MG63 (cell line): ENCODE results near the gene PLEKHJ1. TPM values are rescaled to one million over a fixed set of nuclear protein-coding genes. Genes with fewer than 3 reads are reported as not detected.
A peak's percentile ranks its signal among the peaks of the same experiment; 100 is the strongest.

Experiments
- DNase-seq: peaks from one replicate; pipeline ENCODE4 v3.0.0-alpha.2; 2020
- H3K27me3 ChIP-seq: fragments of 250-450 bp; sonication (Bioruptor Pico); 2 replicates; pipeline ENCODE4 v1.5.1; 2020; ENCODE audit warnings: mild to moderate bottlenecking, moderate library complexity
- H3K36me3 ChIP-seq: fragments of 250-450 bp; sonication (Bioruptor Pico); 2 replicates; pipeline ENCODE4 v1.5.1; 2020; ENCODE audit warnings: mild to moderate bottlenecking, moderate library complexity
- H3K4me3 ChIP-seq: fragments of 250-450 bp; sonication (Bioruptor Pico); 2 replicates; pipeline ENCODE4 v1.5.1; 2020; ENCODE audit warnings: mild to moderate bottlenecking, moderate library complexity
- H3K9me3 ChIP-seq: fragments of 250-450 bp; sonication (Bioruptor Pico); 2 replicates; pipeline ENCODE4 v1.5.1; 2020; ENCODE audit warnings: mild to moderate bottlenecking, moderate library complexity
- total RNA-seq: library from RNA; depleted of rRNA; stranded (reverse); fragments of >200 nt; shearing (Covaris generic); gene quantifications from 2 replicates; pipeline ENCODE4 v1.2.3, GENCODE V29; 2014; ENCODE audit warnings: low replicate concordance

Gene PLEKHJ1
- total RNA-seq, 1 experiment from 2014 or later: 25.6 TPM

DNA sequence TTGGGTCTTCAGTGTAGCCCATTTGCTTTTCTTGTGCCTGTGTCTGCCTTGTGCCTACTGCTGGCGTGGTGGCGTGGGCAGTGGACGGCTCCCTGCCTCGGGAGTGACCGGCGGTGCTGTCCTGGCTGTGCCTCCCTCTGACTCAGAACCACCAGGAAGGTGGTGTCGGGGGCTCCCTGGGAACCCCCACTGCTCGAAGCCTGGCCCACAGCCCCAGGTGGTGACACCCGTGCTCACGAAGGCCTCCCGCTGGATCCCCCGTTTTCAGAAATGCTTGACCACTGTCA is 7.9 kb upstream of the PLEKHJ1 start:
- no peaks in the 10 kb centered on the region for H3K9me3 ChIP-seq
- no peak for DNase-seq
- H3K27me3 ChIP-seq: no peaks in the 10 kb centered on the region
- peaks cover 22% of the 10 kb centered on the region for H3K36me3 ChIP-seq
- H3K4me3 ChIP-seq: no peak overlapping the region

GRCh38 chr19:2243274-2244124 is 7.4 kb upstream of the PLEKHJ1 start:
- no peaks in the 10 kb centered on the region for H3K27me3 ChIP-seq
- peaks cover 22% of the 10 kb centered on the region for H3K36me3 ChIP-seq
- no peak for DNase-seq
- H3K9me3 ChIP-seq: no peaks in the 10 kb centered on the region
- no peak overlapping the region for H3K4me3 ChIP-seq

GRCh38 chr19:2242816-2243215 is 6.7 kb upstream of the PLEKHJ1 start:
- H3K9me3 ChIP-seq: no peaks in the 10 kb centered on the region
- no peak overlapping the region for H3K4me3 ChIP-seq
- H3K27me3 ChIP-seq: no peaks in the 10 kb centered on the region
- peaks cover 28% of the 10 kb centered on the region for H3K36me3 ChIP-seq
- no peak for DNase-seq

GRCh38 chr19:2242092-2242537 is 6.0 kb upstream of the PLEKHJ1 start:
- no peak for DNase-seq
- Histone ChIP-seq H3K27me3 (no peaks in the 10 kb centered on the region), H3K4me3 (no peak overlapping the region), H3K9me3 (no peaks in the 10 kb centered on the region), H3K36me3 (peaks cover 31% of the 10 kb centered on the region)

- Histone ChIP-seq H3K9me3 (no peaks in the 10 kb centered on the region), H3K4me3 (no peak overlapping the region), H3K36me3 (peaks cover 26% of the 10 kb centered on the region), H3K27me3 (no peaks in the 10 kb centered on the region)
- no peak for DNase-seq
Measured at GRCh38 chr19:2240881-2241760, 5.0 kb upstream of the PLEKHJ1 start.

DNA sequence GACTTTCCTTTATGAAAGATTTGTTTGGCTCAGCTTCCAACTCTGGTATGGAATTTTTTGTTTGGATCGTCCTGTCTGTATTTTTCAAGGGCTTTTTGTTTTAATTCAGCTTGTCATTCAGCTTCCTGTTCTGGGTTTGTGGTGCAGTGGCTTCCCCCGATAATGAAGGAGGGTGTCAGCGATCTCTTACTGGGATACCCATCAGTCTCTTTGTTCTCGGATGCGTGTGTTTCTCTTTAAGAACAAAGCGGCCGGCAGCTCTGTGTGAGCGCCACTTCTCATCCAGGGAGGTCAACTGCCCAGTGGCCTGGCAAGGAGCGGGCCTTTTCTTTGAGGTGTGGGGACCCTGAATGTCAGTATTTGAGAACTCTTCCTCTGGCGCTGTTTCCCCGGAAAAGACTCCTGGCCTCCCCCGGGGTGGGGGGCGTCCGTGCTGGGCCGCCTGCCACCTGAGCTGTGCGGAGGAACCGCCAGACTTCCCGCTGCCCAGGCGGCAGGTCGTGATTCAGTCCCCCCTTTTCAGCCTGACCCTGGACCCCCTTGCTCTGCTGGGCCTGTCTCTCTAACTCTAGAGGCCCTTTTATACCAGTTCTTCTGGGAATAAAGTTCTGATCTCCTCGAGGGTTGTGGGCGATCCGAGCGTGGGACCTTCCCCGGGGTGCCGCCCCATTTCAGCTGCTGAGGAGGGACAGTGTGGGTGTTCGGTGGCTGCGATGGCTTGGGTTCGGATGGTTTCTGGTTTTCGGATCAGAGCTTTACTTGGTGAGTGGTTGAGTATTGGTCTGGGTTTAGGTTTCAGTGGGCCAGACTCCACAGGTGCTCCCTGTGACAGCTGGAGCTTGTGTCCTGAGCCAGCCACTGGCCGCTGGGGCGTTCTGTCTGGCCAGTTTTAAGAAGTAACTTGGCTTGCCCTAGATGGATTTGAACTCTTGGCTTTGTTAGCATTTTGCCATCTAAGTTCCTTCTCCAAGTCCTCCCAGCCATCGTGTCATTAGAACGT is 3.9 kb upstream of the PLEKHJ1 start:
- peak overlapping the region; percentile 66 for H3K4me3 ChIP-seq
- no peaks in the 10 kb centered on the region for H3K27me3 ChIP-seq

GRCh38 chr19:2239173-2239572 is 3.0 kb upstream of the PLEKHJ1 start:
- Histone ChIP-seq H3K9me3 (no peaks in the 10 kb centered on the region), H3K27me3 (no peaks in the 10 kb centered on the region), H3K4me3 (peak overlapping the region; percentile 66), H3K36me3 (peaks cover 22% of the 10 kb centered on the region)
- DNase-seq: no peak

More for the DNA sequence above, 3.9 kb upstream of the PLEKHJ1 start:
- no peaks in the 10 kb centered on the region for H3K9me3 ChIP-seq
- peaks cover 26% of the 10 kb centered on the region for H3K36me3 ChIP-seq
- no peak for DNase-seq

- H3K36me3 ChIP-seq: peaks cover 20% of the 10 kb centered on the region
- H3K27me3 ChIP-seq: no peaks in the 10 kb centered on the region
- no peak for DNase-seq
- H3K4me3 ChIP-seq: peak overlapping the region; percentile 66
- H3K9me3 ChIP-seq: no peaks in the 10 kb centered on the region
Measured at GRCh38 chr19:2237869-2238153, 1.7 kb upstream of the PLEKHJ1 start.

DNA sequence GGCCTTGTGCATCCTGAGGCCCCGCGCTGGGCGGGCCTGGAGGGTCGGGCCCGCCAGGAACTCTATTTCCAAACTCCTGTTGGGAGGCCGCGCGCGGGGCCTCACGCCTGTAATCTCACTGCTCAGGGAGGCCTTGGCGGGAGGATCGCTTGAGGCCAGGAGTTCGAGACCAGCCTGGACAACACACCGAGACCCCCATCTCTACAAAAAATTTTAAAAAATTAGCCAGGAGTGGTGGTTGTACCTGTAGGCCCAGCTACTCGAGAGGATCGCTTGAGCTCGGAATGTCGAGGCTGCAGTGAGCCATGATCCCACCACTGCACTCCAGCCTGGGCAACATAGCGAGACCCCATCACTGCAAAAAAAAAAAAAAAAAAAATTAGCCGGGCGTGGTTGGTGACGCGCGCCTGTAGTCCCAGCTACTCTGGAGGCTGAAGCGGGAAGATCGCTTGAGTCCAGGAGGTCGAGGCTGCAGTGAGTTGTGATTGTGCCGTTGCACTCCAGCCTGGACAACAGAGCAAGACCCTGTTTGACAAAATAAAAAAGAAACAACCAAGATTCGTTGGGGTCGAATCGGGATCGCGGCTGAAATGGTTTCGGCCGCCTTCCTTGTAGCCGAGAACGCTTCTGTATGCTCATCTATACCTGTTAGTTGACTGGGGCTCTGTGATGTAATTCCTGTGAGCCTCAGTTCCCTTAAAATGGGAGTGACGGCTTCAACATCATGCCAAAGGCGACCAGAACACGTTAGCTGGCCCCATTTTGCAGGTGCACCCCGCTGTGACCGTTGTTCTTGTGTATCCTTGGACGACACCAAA is 1.1 kb upstream of the PLEKHJ1 start:
- Histone ChIP-seq H3K9me3 (no peaks in the 10 kb centered on the region), H3K36me3 (peaks cover 20% of the 10 kb centered on the region), H3K27me3 (no peaks in the 10 kb centered on the region), H3K4me3 (peak overlapping the region; percentile 66)
- no peak for DNase-seq

- H3K36me3 ChIP-seq: peaks cover 24% of the 10 kb centered on the region
- H3K27me3 ChIP-seq: no peaks in the 10 kb centered on the region
- DNase-seq: no peak
- peak overlapping the region; percentile 66 for H3K4me3 ChIP-seq
- H3K9me3 ChIP-seq: no peaks in the 10 kb centered on the region
Measured at GRCh38 chr19:2236064-2236313, 140 bp downstream of the PLEKHJ1 start.

- no peaks in the 10 kb centered on the region for H3K27me3 ChIP-seq
- no peak for DNase-seq
- H3K36me3 ChIP-seq: peaks cover 19% of the 10 kb centered on the region
- H3K4me3 ChIP-seq: peak overlapping the region; percentile 66
- H3K9me3 ChIP-seq: no peaks in the 10 kb centered on the region
Measured at GRCh38 chr19:2235381-2236063, 607 bp downstream of the PLEKHJ1 start.

GRCh38 chr19:2234996-2235380 is 1.1 kb downstream of the PLEKHJ1 start:
- Histone ChIP-seq H3K27me3 (no peaks in the 10 kb centered on the region), H3K36me3 (peaks cover 19% of the 10 kb centered on the region), H3K9me3 (no peaks in the 10 kb centered on the region), H3K4me3 (peak overlapping the region; percentile 66)
- DNase-seq: no peak

GRCh38 chr19:2233601-2234280 is 2.4 kb downstream of the PLEKHJ1 start:
- no peak for DNase-seq
- no peaks in the 10 kb centered on the region for H3K9me3 ChIP-seq
- H3K27me3 ChIP-seq: no peaks in the 10 kb centered on the region
- no peak overlapping the region for H3K4me3 ChIP-seq
- H3K36me3 ChIP-seq: peaks cover 19% of the 10 kb centered on the region

GRCh38 chr19:2232286-2233151 is 3.6 kb downstream of the PLEKHJ1 start:
- H3K36me3 ChIP-seq: peaks cover 10% of the 10 kb centered on the region

More at GRCh38 chr19:2232286-2233151, 3.6 kb downstream of the PLEKHJ1 start:
- H3K4me3 ChIP-seq: no peak overlapping the region
- no peak for DNase-seq
- no peaks in the 10 kb centered on the region for H3K27me3 ChIP-seq
- H3K9me3 ChIP-seq: no peaks in the 10 kb centered on the region
